Subcutaneous adipose tissue (tissue), 4 donors: ENCODE results near the gene PAWR. TPM values are rescaled to one million over a fixed set of nuclear protein-coding genes. Genes with fewer than 3 reads are reported as not detected.

Experiments
- total RNA-seq, 4 donors: library from RNA; depleted of rRNA; stranded (reverse); fragments of >200 nt; gene quantifications; one replicate each; pipeline ENCODE4 v1.1.0, GENCODE V29; 2016
- TF ChIP-seq, protein P1 (sequence below): fragments of 450-650 bp; IDR thresholded peaks from one replicate; pipeline ENCODE4 v1.5.1; 2016; ENCODE audit warnings: low read depth, mild to moderate bottlenecking, control low read depth, antibody characterized with exemption, moderate library complexity

PAWR gene
- total RNA-seq, 4 donors from 2014 or later, result 15.4 to 34.7 (median 25.0) TPM

GRCh38 chr12:79537675-79538074 lies 153.1 kb downstream of the PAWR start:
- TF ChIP-seq, protein P1, sequence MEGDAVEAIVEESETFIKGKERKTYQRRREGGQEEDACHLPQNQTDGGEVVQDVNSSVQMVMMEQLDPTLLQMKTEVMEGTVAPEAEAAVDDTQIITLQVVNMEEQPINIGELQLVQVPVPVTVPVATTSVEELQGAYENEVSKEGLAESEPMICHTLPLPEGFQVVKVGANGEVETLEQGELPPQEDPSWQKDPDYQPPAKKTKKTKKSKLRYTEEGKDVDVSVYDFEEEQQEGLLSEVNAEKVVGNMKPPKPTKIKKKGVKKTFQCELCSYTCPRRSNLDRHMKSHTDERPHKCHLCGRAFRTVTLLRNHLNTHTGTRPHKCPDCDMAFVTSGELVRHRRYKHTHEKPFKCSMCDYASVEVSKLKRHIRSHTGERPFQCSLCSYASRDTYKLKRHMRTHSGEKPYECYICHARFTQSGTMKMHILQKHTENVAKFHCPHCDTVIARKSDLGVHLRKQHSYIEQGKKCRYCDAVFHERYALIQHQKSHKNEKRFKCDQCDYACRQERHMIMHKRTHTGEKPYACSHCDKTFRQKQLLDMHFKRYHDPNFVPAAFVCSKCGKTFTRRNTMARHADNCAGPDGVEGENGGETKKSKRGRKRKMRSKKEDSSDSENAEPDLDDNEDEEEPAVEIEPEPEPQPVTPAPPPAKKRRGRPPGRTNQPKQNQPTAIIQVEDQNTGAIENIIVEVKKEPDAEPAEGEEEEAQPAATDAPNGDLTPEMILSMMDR, result no peak

GRCh38 chr12:79535751-79536150 lies 155.0 kb downstream of the PAWR start:
- TF ChIP-seq, protein P1, result no peak

Other genes starting within 250 kb of the PAWR start
- gene PPP1R12A, start 244.1 kb upstream of the PAWR start, total RNA-seq, result 100 to 1,000 TPM in 1 of 4 donors, 10 to 100 TPM in 3; 82.6 to 128 (median 87.4) TPM